GM12878 (cell line): ENCODE results near the gene GAK. TPM values are rescaled to one million over a fixed set of nuclear protein-coding genes. Genes with fewer than 3 reads are reported as not detected.

ENCODE experiments used
- ATAC-seq: fragments of 200-7000 bp; cut with Tn5 transposase; 3 replicates; pipeline ENCODE4 v1.9.1; 2020; ENCODE audit warnings: mild to moderate bottlenecking, moderate library complexity
- BruUV-seq: library from RNA; stranded (reverse); fragments of 400-500 nt; replicated peaks from 2 replicates; lab custom pipeline; 2021; lab: Mats Ljungman, UMichigan
- CTCF ChIA-PET: fragments of 300-600 bp; sonication (Branson Sonifier 250); formaldehyde crosslinking; extraction: SDS; loops from one replicate; lab custom pipeline; 2021; ENCODE audit warnings: inconsistent platforms; lab: Yijun Ruan, JAX
- POLR2A ChIA-PET: fragments of 350-600 bp; formaldehyde crosslinking; extraction: SDS; loops from one replicate; lab custom pipeline; 2021; ENCODE audit warnings: inconsistent platforms; lab: Charles Lee
- RAD21 ChIA-PET: fragments of 300-600 bp; sonication (Branson Sonifier 250); formaldehyde crosslinking; loops from one replicate; lab custom pipeline; 2023; ENCODE audit warnings: antibody characterized with exemption; ENCODE audit not compliant: unreplicated experiment; lab: Charles Lee
- SMC1A ChIA-PET: fragments of 300-600 bp; sonication (Branson Sonifier 250); formaldehyde crosslinking; loops from one replicate; lab custom pipeline; 2023; ENCODE audit not compliant: unreplicated experiment, uncharacterized antibody; lab: Charles Lee
- DNase-seq: peaks from one replicate; pipeline ENCODE4 v3.0.0-alpha.2; 2011; ENCODE audit warnings: low read depth, low spot score
- FAIRE-seq: peaks from 3 replicates; lab custom pipeline; 2011; peaks lifted over from hg19 to GRCh38; lab: Jason Lieb, UNC
- H2AFZ ChIP-seq: 2 replicates; pipeline ENCODE4 v1.6.0; 2011; ENCODE audit warnings: low read depth, low read length, control low read depth; ENCODE audit not compliant: control insufficient read depth
- H3K27ac ChIP-seq: 2 replicates; pipeline ENCODE4 v1.5.1; 2011; ENCODE audit warnings: control low read depth; ENCODE audit not compliant: control insufficient read depth, insufficient read depth
- H3K27me3 ChIP-seq, 2 experiments: replicated peaks in 1 of 2; 2 replicates each; pipeline versions ENCODE4 v1.6.0 to v1.6.1; 2011; ENCODE audit warnings: low read length in 1 of 2; ENCODE audit not compliant: control insufficient read depth in 2 of 2, insufficient read depth in 2 of 2
- H3K36me3 ChIP-seq, 2 experiments: 2 replicates each; pipeline ENCODE4 v1.5.1; 2011; ENCODE audit warnings: low read length in 1 of 2; ENCODE audit not compliant: control insufficient read depth in 2 of 2, insufficient read depth in 2 of 2
- H3K4me1 ChIP-seq: 2 replicates; pipeline ENCODE4 v1.6.1; 2011; ENCODE audit warnings: mild to moderate bottlenecking, low read length, moderate library complexity, mixed read lengths; ENCODE audit not compliant: control insufficient read depth, insufficient read depth
- H3K4me2 ChIP-seq: 2 replicates; pipeline ENCODE4 v1.6.0; 2011; ENCODE audit warnings: control low read depth; ENCODE audit not compliant: control insufficient read depth, insufficient read depth
- H3K4me3 ChIP-seq: fragments of 200-600 bp; sonication (generic); 2 replicates; pipeline ENCODE4 v1.5.1; 2016
- H3K79me2 ChIP-seq: 2 replicates; pipeline ENCODE4 v1.6.0; 2011; ENCODE audit warnings: low read length; ENCODE audit not compliant: control insufficient read depth, insufficient read depth
- H3K9ac ChIP-seq: 2 replicates; pipeline ENCODE4 v1.8.0; 2011; ENCODE audit warnings: low read length, control low read depth, mixed read lengths; ENCODE audit not compliant: control insufficient read depth, insufficient read depth
- H3K9me3 ChIP-seq: replicated peaks from 3 replicates; pipeline ENCODE4 v1.5.1; 2011; ENCODE audit warnings: mild to moderate bottlenecking, low read length; ENCODE audit not compliant: control insufficient read depth, insufficient read depth
- H4K20me1 ChIP-seq: 2 replicates; pipeline ENCODE4 v1.6.0; 2011; ENCODE audit not compliant: control insufficient read depth, insufficient read depth
- POLR2A ChIP-seq: IDR thresholded peaks from 2 replicates; pipeline ENCODE4 v1.6.1; 2011; ENCODE audit warnings: low read depth, mild to moderate bottlenecking, low read length
- SREBF2 ChIP-seq: IDR thresholded peaks from 2 replicates; pipeline ENCODE4 v1.6.1; 2012; ENCODE audit warnings: mild to moderate bottlenecking, low read length
- WGBS: methylation state at CpG from one replicate; pipeline ENCODE4 v1.1.6; 2016; ENCODE audit warnings: low lambda C conversion rate; ENCODE audit not compliant: insufficient replicate concordance, insufficient coverage; ENCODE audit errors: missing lambda C conversion rate; 5-methylcytosine and 5-hydroxymethylcytosine counted together
- in situ Hi-C: fragments of 300-500 bp; cut with MboI; formaldehyde crosslinking; loops from 9 replicates; pipeline ENCODE4 v1.14.3; 2018; ENCODE audit warnings: mixed read lengths
- intact Hi-C: fragments of 100-400 bp; cut with micrococcal nuclease; formaldehyde crosslinking; loops from one replicate; pipeline ENCODE4 v1.14.2; 2022; ENCODE audit not compliant: unreplicated experiment
- polyA plus RNA-seq, 11 experiments: library from polyadenylated mRNA; depleted of rRNA in 4 of 11; unstranded in 6 of 11; stranded (reverse) in 5 of 11; fragments of >200 nt; fragmentation: Nextera tagmentation in 4 of 11; fragmentation: Illumina TruSeq in 1 of 11; extraction: Ambion mirVana in 4 of 11; extraction: Trizol in 1 of 11; gene quantifications; 1 replicate in 1 of 11; 2 replicates in 10 of 11; pipeline versions ENCODE4 v1.2.1 to v1.2.3, GENCODE V29; 2011 to 2016; ENCODE audit warnings: inconsistent platforms in 2 of 11, missing spikeins in 2 of 11, low read depth in 1 of 11
- total RNA-seq, 4 experiments: library from RNA; depleted of rRNA in 3 of 4; stranded (reverse); fragments of >200 nt in 3 of 4; fragmentation: Illumina TruSeq in 1 of 4; extraction: Trizol in 1 of 4; gene quantifications; 2 replicates each; pipeline versions ENCODE4 v1.2.1 to v1.2.3, GENCODE V29; 2013 to 2021
- TF ChIP-seq, protein P1 (sequence below): fragments of 450-650 bp; IDR thresholded peaks from 2 replicates; pipeline ENCODE4 v1.6.1; 2017; ENCODE audit warnings: mild to moderate bottlenecking, moderate library complexity
- TF ChIP-seq, protein P2 (sequence below): fragments of 450-650 bp; IDR thresholded peaks from 2 replicates; pipeline ENCODE4 v1.6.1; 2014; ENCODE audit warnings: mild to moderate bottlenecking
- TF ChIP-seq, protein P3 (sequence below): fragments of 450-650 bp; formaldehyde crosslinking; IDR thresholded peaks from 2 replicates; pipeline ENCODE4 v1.4.0; 2022; ENCODE audit warnings: mild to moderate bottlenecking, moderate library complexity
- TF ChIP-seq, protein P4 (sequence below): IDR thresholded peaks from 2 replicates; pipeline ENCODE4 v1.6.1; 2011; ENCODE audit warnings: low read depth, low read length, improper control_type of control experiment, borderline replicate concordance

The GAK gene
- total and polyA plus RNA-seq, 10 of the 15 experiments (the other 5 are each of a cell fraction or from before 2014, with no cell fraction given): 0.82 to 127 (median 53.8) TPM

DNA sequence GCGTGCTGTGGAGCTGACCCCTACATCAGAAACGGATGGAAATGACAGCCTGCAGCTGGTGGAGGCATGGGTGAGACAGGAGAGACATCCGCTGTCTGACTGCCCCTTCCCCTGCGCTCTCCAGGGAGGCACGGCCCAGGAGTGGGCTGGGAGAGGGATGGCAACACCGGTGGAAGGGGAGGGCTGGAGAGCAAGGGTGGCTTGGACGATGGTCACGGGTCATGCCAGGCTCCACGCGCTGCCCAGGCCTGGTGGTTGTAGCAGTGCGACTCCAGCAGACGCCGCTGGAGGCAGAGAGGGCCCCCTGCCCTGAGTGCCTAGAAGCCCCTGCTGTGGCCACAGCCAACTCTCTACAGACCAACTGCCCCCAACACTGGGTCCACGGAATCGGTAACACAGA, 47.9 kb downstream of the GAK start:
- CTCF ChIA-PET: no interaction called here

DNA sequence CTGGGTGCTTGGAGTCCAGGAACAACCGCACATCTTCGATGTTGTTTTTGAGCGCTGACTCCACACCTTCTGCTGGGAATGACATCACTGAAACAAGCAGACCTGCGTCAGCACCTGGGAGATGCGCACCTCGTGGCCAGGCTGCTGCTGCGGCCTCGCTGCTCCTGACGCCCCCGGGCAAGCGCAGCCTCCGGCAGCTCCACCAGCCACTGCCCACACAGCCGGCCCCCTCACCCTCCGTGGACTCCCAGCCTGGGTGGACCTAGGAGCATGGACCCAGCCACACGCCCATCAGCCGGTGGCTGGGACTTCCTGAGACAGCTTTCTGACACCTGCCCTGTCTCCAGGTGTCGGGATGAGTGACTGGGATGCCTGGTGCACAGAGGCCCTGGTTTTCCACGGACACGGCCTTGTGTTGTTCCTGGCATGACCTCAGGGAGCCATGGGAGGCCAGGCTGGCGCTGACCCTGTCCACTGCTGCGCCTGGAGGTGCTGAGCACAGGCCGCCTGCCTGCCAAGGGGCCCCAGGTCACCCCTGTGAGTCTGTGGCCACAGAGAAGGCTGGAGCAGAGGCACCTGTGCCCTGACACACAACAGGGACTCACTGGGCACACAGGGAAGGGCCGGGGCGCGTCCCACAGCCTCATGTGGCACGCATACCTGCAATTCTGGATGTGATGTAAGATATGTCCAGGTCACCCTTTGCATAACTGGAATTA, 48.6 kb downstream of the GAK start:
- ChIA-PET POLR2A (no interaction called here), CTCF (no interaction called here), RAD21 (no interaction called here), SMC1A (no interaction called here)
- Histone ChIP-seq H2AFZ (no peak overlapping the region), H3K79me2 (no peaks in the 10 kb centered on the region), H3K9ac (no peak overlapping the region), H3K4me3 (no peak overlapping the region), H3K27me3 (no peaks in the 10 kb centered on the region), H3K36me3 (peaks cover 6 to 24% of the 10 kb centered on the region in 2 experiments; a peak in 3 of 4 replicates), H3K27ac (no peak overlapping the region), H3K4me1 (peaks cover 13% of the 10 kb centered on the region), H3K4me2 (no peak overlapping the region), H3K9me3 (no peaks in the 10 kb centered on the region), H4K20me1 (no peaks in the 10 kb centered on the region)
- in situ Hi-C loops (no loop called here), intact Hi-C loops (no loop called here)
- no peak for ATAC-seq
- no peak for DNase-seq
- WGBS: 94% methylated on average over 26 of the region's 26 CpGs
- no peak for TF ChIP-seq SREBF2
- TF ChIP-seq, protein P1, sequence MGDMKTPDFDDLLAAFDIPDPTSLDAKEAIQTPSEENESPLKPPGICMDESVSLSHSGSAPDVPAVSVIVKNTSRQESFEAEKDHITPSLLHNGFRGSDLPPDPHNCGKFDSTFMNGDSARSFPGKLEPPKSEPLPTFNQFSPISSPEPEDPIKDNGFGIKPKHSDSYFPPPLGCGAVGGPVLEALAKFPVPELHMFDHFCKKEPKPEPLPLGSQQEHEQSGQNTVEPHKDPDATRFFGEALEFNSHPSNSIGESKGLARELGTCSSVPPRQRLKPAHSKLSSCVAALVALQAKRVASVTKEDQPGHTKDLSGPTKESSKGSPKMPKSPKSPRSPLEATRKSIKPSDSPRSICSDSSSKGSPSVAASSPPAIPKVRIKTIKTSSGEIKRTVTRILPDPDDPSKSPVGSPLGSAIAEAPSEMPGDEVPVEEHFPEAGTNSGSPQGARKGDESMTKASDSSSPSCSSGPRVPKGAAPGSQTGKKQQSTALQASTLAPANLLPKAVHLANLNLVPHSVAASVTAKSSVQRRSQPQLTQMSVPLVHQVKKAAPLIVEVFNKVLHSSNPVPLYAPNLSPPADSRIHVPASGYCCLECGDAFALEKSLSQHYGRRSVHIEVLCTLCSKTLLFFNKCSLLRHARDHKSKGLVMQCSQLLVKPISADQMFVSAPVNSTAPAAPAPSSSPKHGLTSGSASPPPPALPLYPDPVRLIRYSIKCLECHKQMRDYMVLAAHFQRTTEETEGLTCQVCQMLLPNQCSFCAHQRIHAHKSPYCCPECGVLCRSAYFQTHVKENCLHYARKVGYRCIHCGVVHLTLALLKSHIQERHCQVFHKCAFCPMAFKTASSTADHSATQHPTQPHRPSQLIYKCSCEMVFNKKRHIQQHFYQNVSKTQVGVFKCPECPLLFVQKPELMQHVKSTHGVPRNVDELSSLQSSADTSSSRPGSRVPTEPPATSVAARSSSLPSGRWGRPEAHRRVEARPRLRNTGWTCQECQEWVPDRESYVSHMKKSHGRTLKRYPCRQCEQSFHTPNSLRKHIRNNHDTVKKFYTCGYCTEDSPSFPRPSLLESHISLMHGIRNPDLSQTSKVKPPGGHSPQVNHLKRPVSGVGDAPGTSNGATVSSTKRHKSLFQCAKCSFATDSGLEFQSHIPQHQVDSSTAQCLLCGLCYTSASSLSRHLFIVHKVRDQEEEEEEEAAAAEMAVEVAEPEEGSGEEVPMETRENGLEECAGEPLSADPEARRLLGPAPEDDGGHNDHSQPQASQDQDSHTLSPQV: no peak
- TF ChIP-seq, protein P2, sequence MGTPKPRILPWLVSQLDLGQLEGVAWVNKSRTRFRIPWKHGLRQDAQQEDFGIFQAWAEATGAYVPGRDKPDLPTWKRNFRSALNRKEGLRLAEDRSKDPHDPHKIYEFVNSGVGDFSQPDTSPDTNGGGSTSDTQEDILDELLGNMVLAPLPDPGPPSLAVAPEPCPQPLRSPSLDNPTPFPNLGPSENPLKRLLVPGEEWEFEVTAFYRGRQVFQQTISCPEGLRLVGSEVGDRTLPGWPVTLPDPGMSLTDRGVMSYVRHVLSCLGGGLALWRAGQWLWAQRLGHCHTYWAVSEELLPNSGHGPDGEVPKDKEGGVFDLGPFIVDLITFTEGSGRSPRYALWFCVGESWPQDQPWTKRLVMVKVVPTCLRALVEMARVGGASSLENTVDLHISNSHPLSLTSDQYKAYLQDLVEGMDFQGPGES: no peak
- TF ChIP-seq, protein P3, sequence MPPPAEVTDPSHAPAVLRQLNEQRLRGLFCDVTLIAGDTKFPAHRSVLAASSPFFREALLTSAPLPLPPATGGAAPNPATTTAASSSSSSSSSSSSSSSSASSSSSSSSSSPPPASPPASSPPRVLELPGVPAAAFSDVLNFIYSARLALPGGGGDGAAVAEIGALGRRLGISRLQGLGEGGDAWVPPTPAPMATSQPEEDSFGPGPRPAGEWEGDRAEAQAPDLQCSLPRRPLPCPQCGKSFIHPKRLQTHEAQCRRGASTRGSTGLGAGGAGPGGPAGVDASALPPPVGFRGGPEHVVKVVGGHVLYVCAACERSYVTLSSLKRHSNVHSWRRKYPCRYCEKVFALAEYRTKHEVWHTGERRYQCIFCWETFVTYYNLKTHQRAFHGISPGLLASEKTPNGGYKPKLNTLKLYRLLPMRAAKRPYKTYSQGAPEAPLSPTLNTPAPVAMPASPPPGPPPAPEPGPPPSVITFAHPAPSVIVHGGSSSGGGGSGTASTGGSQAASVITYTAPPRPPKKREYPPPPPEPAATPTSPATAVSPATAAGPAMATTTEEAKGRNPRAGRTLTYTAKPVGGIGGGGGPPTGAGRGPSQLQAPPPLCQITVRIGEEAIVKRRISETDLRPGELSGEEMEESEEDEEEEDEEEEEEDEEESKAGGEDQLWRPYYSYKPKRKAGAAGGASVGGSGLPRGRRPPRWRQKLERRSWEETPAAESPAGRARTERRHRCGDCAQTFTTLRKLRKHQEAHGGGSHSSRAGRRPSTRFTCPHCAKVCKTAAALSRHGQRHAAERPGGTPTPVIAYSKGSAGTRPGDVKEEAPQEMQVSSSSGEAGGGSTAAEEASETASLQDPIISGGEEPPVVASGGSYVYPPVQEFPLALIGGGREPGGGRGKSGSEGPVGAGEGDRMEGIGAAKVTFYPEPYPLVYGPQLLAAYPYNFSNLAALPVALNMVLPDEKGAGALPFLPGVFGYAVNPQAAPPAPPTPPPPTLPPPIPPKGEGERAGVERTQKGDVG (CRISPR knock-in tag): no peak
- BruUV-seq: no TSS peak
- FAIRE-seq: no peak

More for the DNA sequence above, 47.9 kb downstream of the GAK start:
- ChIA-PET RAD21 (no interaction called here), POLR2A (no interaction called here), SMC1A (no interaction called here)
- BruUV-seq: no TSS peak
- Histone ChIP-seq H4K20me1 (no peaks in the 10 kb centered on the region), H2AFZ (no peak overlapping the region), H3K79me2 (no peaks in the 10 kb centered on the region), H3K4me2 (no peak overlapping the region), H3K36me3 (peaks cover 6 to 30% of the 10 kb centered on the region in 2 experiments; a peak in 2 of 4 replicates), H3K27me3 (no peaks in the 10 kb centered on the region), H3K4me1 (peaks cover 9% of the 10 kb centered on the region), H3K9me3 (no peaks in the 10 kb centered on the region), H3K27ac (no peak overlapping the region), H3K9ac (no peak overlapping the region), H3K4me3 (no peak overlapping the region)
- peak; percentile 61; the same call in 1 of the 2 replicates for TF ChIP-seq POLR2A
- TF ChIP-seq, protein P4, sequence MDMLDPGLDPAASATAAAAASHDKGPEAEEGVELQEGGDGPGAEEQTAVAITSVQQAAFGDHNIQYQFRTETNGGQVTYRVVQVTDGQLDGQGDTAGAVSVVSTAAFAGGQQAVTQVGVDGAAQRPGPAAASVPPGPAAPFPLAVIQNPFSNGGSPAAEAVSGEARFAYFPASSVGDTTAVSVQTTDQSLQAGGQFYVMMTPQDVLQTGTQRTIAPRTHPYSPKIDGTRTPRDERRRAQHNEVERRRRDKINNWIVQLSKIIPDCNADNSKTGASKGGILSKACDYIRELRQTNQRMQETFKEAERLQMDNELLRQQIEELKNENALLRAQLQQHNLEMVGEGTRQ: no peak
- no peak for FAIRE-seq
- no peak for ATAC-seq
- in situ Hi-C loops (no loop called here), intact Hi-C loops (no loop called here)
- DNase-seq: no peak
- WGBS: 83% methylated on average over 15 of the region's 15 CpGs
